ENCODE data around the gene RBBP8. TPM values are rescaled to one million over a fixed set of nuclear protein-coding genes. Genes with fewer than 3 reads are reported as not detected.

The RBBP8 gene
- total RNA-seq, 2 donors from 2014 or later: 24.4 to 29.5 TPM

GRCh38 chr18:22912149-22912548, 21.0 kb upstream of the RBBP8 start:
- TF ChIP-seq, protein P1, sequence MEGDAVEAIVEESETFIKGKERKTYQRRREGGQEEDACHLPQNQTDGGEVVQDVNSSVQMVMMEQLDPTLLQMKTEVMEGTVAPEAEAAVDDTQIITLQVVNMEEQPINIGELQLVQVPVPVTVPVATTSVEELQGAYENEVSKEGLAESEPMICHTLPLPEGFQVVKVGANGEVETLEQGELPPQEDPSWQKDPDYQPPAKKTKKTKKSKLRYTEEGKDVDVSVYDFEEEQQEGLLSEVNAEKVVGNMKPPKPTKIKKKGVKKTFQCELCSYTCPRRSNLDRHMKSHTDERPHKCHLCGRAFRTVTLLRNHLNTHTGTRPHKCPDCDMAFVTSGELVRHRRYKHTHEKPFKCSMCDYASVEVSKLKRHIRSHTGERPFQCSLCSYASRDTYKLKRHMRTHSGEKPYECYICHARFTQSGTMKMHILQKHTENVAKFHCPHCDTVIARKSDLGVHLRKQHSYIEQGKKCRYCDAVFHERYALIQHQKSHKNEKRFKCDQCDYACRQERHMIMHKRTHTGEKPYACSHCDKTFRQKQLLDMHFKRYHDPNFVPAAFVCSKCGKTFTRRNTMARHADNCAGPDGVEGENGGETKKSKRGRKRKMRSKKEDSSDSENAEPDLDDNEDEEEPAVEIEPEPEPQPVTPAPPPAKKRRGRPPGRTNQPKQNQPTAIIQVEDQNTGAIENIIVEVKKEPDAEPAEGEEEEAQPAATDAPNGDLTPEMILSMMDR (IDR thresholded peaks at IDR 0.05): no peak
- no peak for DNase-seq
- H3K27me3 ChIP-seq: no peaks in the 10 kb centered on the region
- no peaks in the 10 kb centered on the region for H3K9me3 ChIP-seq
- H3K4me1 ChIP-seq: no peaks in the 10 kb centered on the region
- no peak overlapping the region for H3K27ac ChIP-seq
- intact Hi-C loops (cut with DNase I): no loop called here
- no peaks in the 10 kb centered on the region for H3K36me3 ChIP-seq
- no peak overlapping the region for H3K4me3 ChIP-seq
- no peak overlapping the region for H3K9ac ChIP-seq (ENCODE audit: low read depth in 2 of 2, low read length in 2 of 2)

GRCh38 chr18:22912835-22913234, 20.3 kb upstream of the RBBP8 start:
- Histone ChIP-seq H3K4me3 (no peak overlapping the region), H3K36me3 (no peaks in the 10 kb centered on the region), H3K27me3 (no peaks in the 10 kb centered on the region), H3K4me1 (no peaks in the 10 kb centered on the region), H3K9me3 (no peaks in the 10 kb centered on the region), H3K9ac (ENCODE audit: low read depth in 2 of 2, low read length in 2 of 2) (no peak overlapping the region), H3K27ac (no peak overlapping the region)
- intact Hi-C loops (cut with DNase I): no loop called here
- TF ChIP-seq, protein P1 (IDR thresholded peaks at IDR 0.05): no peak
- no peak for DNase-seq

GRCh38 chr18:22913861-22914260, 19.3 kb upstream of the RBBP8 start:
- Histone ChIP-seq H3K9ac (ENCODE audit: low read depth in 2 of 2, low read length in 2 of 2) (no peak overlapping the region), H3K4me3 (no peak overlapping the region), H3K27ac (peak overlapping the region; percentile 22), H3K4me1 (no peaks in the 10 kb centered on the region), H3K36me3 (no peaks in the 10 kb centered on the region), H3K27me3 (no peaks in the 10 kb centered on the region), H3K9me3 (no peaks in the 10 kb centered on the region)
- intact Hi-C loops (cut with DNase I): no loop called here
- TF ChIP-seq, protein P1 (IDR thresholded peaks at IDR 0.05): no peak
- peak; percentile 90 for DNase-seq

DNA sequence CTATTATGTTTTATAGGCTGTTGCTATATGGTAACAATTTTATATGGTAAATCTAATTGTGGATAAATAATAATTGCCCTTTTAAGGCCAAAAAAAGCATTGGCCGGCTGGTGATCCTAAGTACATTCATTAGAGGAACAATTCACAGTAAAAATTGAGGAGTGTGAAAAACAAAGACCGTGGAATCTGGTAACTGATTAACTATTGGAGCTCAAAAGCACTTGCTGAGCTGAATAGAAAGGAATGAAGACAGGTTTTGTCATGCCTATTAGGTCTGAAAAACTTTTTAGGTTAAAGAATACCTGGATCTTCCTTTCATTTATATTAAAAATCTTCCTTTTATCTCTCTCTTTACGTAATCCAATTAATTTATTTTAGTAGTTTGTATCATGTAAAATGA, 18.5 kb upstream of the RBBP8 start:
- H3K27me3 ChIP-seq: no peaks in the 10 kb centered on the region
- H3K4me1 ChIP-seq: no peaks in the 10 kb centered on the region
- no peaks in the 10 kb centered on the region for H3K36me3 ChIP-seq
- no peak overlapping the region for H3K4me3 ChIP-seq
- intact Hi-C loops (cut with DNase I): no loop called here
- no peak for DNase-seq
- no peak overlapping the region for H3K27ac ChIP-seq
- no peak overlapping the region for H3K9ac ChIP-seq (ENCODE audit: low read depth in 2 of 2, low read length in 2 of 2)
- TF ChIP-seq, protein P1 (IDR thresholded peaks at IDR 0.05): no peak
- no peaks in the 10 kb centered on the region for H3K9me3 ChIP-seq

DNA sequence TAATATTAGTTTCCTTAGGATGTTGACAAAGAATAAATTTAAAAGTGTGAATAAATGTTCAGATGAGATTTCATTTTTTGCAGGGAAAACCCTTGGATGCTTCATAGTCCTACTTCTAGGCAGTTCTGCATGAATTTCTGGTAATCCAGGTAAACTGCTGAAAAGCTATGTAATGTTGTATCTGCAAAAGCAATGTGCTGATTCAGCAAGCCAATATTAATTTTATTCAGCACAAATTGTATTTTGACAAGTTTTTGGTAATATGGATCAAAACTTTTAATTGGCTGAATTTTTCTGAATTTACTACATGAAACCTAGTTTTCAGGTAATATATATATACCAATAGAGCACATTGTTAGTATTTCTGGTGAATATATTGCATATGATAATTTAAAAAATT, 17.8 kb upstream of the RBBP8 start:
- Histone ChIP-seq H3K9ac (ENCODE audit: low read depth in 2 of 2, low read length in 2 of 2) (no peak overlapping the region), H3K27ac (no peak overlapping the region), H3K27me3 (no peaks in the 10 kb centered on the region), H3K36me3 (no peaks in the 10 kb centered on the region), H3K4me3 (no peak overlapping the region), H3K9me3 (no peaks in the 10 kb centered on the region), H3K4me1 (no peaks in the 10 kb centered on the region)
- no peak for DNase-seq
- TF ChIP-seq, protein P1 (IDR thresholded peaks at IDR 0.05): no peak
- intact Hi-C loops (cut with DNase I): no loop called here

DNA sequence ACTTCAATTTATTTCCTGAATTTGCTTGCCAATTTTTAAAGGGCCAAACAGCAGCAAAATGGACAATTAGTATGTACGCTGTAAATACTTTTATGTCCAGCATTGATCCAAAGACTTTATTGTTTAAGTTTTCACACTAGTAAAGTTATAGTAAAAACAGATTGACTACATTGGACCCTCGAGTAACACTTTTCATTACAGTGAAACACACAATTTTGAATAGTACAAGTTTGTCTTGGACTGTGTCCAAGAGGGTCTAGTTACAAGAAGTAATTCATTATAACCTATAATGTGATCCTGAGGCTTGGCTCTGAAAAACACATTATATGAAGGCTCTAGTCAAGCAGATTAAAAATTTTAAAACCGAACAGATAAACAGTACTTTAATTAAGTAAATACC, 11.4 kb upstream of the RBBP8 start:
- Histone ChIP-seq H3K4me1 (no peaks in the 10 kb centered on the region), H3K9ac (ENCODE audit: low read depth in 2 of 2, low read length in 2 of 2) (no peak overlapping the region), H3K27me3 (no peaks in the 10 kb centered on the region), H3K9me3 (no peaks in the 10 kb centered on the region), H3K36me3 (no peaks in the 10 kb centered on the region), H3K4me3 (no peak overlapping the region), H3K27ac (no peak overlapping the region)
- TF ChIP-seq, protein P1 (IDR thresholded peaks at IDR 0.05): no peak
- intact Hi-C loops (cut with DNase I): no loop called here
- DNase-seq: no peak
